Medulla oblongata (tissue), 1 donor: ENCODE measurements around the gene SMPX.
A peak's percentile ranks its signal among the peaks of the same experiment; 100 is the strongest.
"Not testable (repeated sequence)": the region's sequence is repeated elsewhere in the genome, so short reads cannot be mapped to it uniquely, and the experiment has no call there.

ENCODE experiments used
- DNase-seq: peaks from one replicate; pipeline ENCODE4 v3.0.0-alpha.2; 2015; ENCODE audit errors: extremely low spot score

The SMPX gene

GRCh38 chrX:21757960-21758359 is at the start of gene SMPX:
SMPX (minus strand) TSS chrX:21758116; CDS start chrX:21754290, 3,826 bp downstream.
- DNase-seq = no peak

DNA sequence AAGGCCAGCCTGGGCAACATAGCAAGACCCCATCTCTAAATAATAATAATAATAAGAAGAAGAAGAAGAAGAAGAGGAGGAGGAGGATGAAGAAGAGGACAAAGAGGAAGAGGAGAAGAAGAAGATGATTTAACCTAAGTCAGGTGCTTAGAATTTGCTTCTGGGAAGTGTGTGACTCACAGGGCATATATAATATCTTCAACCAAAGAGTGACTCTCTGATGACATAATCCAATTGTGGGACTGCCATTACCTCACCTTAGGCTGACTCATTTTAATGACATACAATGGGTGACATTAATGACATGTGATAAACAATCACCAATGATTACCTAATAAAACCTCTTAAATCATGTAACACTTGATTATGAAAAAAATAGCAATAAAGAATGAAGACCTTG is 48.8 kb upstream of the SMPX start:
- no peak for DNase-seq

GRCh38 chrX:21802839-21803238 is 44.9 kb upstream of the SMPX start:
- no peak for DNase-seq

GRCh38 chrX:21802054-21802670 is 44.2 kb upstream of the SMPX start:
- no peak for DNase-seq

- DNase-seq = no peak
Measured at GRCh38 chrX:21800344-21800770, 42.4 kb upstream of the SMPX start.

- DNase-seq = no peak
Measured at GRCh38 chrX:21799767-21800166, 41.9 kb upstream of the SMPX start.

DNA sequence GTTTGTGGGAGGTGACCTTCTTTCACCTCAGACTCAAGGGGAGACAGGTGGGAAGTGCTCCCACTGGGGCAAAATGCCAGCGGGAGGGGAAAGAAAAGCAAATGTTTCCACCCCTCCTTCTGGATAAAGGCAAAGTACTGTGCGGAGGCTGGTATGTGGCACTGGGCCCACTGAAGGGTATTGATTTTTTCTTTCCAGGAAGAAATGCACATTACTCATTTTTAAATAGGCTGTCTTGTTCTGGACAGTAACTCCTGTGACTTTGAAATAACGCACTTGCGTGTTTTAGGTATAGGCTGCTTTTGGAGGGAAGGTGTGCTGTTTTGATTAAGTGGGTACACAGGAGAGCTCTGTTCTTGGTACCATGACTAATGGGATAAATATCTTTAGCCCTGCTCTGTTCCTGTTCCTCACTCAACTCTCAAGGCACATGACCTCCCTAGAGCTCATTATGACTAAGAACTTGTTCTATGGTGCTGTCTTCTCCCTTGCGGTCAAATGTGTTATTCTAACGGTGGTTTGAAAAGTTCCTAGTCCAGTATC is 40.8 kb upstream of the SMPX start:
- DNase-seq = no peak

GRCh38 chrX:21781976-21782375 is 24.1 kb upstream of the SMPX start:
- DNase-seq = no peak

DNA sequence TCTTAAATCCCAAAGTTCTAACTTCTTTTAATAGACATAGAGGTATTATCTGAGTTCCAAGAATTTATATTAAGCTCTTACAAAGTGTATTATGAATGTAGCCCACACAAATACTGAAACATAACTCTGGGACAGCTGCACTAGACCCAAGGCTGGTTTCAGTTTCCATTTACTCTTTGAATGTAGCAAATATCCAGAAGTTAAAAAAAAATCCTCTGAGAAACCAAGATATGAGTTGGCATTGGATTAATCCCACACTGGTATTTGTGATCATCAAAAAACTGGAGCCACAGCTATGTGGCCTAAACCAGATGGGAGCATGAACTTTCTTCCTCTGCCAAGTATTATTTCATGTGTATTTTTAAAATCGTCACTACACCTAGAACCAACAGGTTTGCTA is 23.6 kb upstream of the SMPX start:
- no peak for DNase-seq

DNA sequence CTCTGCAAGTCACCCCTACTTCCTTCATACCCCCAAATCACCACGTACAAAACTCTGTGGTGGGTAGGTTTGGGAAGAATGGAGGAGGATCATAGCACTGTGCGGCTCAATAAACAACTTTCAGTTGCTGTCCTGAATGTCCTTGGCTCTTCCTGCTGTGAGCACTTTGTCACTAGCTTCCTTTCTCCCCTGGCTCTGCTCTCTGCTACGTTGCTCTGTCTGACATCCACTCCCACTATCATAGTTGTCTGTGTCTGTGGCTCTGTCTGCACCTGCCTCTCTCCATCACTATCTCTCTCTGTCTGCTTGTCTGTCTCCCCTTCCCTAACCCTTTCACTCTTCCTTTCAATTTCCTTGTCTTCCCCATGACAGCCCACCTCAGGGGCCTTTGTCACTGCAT is 21.2 kb upstream of the SMPX start:
- DNase-seq = no peak

GRCh38 chrX:21778236-21778635 is 20.3 kb upstream of the SMPX start:
- DNase-seq = no peak

- not testable (repeated sequence) for DNase-seq
Measured at GRCh38 chrX:21775128-21775527, 17.2 kb upstream of the SMPX start.

DNA sequence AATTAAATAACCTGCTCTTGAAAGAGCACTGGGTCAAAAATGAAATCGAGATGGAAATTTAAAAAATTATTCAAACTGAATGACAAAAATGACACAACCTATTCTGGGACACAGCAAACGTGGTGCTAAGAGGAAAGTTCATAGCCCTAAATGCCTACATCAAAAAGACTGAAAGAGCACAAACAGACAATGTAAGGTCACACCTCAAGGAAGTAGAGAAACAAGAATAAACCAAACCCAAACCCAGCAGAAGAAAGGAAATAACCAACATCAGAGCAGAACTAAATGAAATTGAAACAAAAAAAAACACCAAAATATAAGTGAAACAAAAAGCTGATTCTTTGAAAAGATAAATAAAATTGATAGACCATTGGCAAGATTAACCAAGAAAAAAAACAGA is 15.1 kb upstream of the SMPX start:
- DNase-seq = not testable (repeated sequence)

GRCh38 chrX:21770631-21771321 is 12.9 kb upstream of the SMPX start:
- no peak for DNase-seq

- no peak for DNase-seq
Measured at GRCh38 chrX:21766101-21766500, 8.2 kb upstream of the SMPX start.

- no peak for DNase-seq
Measured at GRCh38 chrX:21764008-21764407, 6.1 kb upstream of the SMPX start.

GRCh38 chrX:21758488-21758887 is 572 bp upstream of the SMPX start:
- no peak for DNase-seq

DNA sequence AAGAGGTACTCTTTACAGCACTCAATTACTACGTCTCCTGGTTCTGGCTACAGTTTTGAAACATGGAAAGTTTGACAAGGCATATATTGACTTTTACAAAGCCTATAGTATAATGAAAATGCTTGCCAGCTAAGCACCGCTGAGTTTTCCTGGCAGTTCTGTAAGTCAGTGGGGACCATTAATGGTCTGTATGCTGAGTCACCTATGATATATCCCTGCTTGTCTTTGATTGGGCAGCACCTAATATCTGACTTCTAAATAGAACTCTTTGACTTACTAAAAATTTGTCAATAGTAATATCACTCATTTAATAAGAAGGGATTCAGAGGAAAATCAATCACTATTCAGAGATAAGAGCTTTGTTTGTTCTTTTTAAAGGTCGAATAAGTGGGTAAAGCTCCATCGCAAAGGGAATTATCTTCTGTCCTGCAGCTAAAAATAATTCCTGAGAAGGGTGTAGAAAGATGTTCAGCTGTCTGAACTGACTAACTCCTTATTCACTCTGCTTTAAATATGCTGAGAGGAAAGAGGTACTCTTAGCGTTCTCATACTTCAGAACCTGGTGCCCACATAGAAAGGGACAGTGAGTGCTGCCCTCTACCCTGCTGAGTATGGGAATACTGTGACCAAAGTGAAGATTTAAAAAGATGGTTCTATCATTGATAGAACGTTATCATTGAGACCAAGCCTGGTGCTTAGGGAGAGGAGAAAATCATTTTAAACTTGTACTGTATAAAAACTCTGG is 959 bp downstream of the SMPX start:
- no peak for DNase-seq

- no peak for DNase-seq
Measured at GRCh38 chrX:21749924-21750323, 8.0 kb downstream of the SMPX start.

DNA sequence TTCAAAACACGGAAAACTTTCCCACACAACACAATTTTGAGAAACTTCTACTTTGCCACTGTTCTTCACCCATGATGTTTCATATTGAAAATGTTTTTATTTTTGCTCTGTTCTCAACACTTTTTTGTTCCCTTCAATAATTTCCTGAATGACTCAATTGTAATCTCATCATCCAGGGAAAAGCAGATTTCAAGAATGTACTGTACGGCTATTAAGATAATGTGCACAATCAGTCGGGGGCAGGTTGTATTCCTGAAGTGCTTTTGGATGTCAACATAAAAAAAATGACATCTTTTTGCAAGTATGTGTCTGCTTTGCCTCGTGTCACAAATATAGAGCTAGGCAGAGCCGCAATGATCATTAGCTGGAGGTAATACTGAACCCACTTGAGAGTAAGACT is 9.7 kb downstream of the SMPX start:
- DNase-seq = no peak

DNA sequence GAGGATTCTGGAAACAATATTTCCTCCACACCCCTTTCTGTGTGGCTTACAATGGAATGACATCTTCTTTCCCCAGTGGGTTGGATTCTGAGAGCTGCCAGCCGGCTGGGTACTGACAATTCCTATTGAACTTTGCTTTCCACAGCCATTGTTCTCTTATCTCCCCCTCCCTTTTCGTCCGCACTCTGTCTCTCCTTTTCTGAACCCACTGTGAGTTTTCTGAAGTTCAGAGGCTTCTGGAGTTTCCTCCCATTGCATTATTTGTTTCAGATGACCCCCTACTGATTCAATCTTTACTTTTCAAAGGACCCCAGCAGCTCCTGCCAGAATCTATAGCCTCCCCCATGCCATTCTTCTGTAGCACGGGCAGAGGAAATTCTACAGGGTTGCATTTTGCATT is 10.4 kb downstream of the SMPX start:
- DNase-seq = peak; percentile 63

DNA sequence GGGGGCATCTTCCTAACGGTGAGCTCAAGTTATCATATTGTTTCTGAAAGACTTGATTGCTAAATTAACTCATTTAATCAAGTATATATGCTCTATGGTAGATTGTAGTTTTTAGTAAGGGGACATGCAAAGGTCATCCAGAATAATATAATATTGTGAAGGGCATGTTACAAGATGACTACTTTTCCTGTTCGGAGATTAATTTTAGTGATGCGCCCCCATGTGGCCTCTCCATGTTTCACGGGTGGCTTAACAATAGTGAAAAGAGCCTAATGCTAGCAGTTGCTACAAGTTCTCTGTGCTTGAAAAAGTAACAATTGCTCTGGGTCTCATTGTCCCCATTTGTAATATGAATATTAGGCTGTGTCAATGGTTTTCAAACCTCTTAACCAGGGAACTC is 12.2 kb downstream of the SMPX start:
- peak; percentile 32 for DNase-seq

GRCh38 chrX:21744721-21745120 is 13.2 kb downstream of the SMPX start:
- no peak for DNase-seq
